Smooth muscle cell of the brain vasculature (primary cell): ENCODE data around the gene RXYLT1.
"Not testable (repeated sequence)": the region's sequence is repeated elsewhere in the genome, so short reads cannot be mapped to it uniquely, and the experiment has no call there.

Source experiments
- DNase-seq: peaks from one replicate; pipeline ENCODE4 v3.0.0-alpha.2; 2012; ENCODE audit warnings: low read depth, low spot score

The RXYLT1 gene

DNA sequence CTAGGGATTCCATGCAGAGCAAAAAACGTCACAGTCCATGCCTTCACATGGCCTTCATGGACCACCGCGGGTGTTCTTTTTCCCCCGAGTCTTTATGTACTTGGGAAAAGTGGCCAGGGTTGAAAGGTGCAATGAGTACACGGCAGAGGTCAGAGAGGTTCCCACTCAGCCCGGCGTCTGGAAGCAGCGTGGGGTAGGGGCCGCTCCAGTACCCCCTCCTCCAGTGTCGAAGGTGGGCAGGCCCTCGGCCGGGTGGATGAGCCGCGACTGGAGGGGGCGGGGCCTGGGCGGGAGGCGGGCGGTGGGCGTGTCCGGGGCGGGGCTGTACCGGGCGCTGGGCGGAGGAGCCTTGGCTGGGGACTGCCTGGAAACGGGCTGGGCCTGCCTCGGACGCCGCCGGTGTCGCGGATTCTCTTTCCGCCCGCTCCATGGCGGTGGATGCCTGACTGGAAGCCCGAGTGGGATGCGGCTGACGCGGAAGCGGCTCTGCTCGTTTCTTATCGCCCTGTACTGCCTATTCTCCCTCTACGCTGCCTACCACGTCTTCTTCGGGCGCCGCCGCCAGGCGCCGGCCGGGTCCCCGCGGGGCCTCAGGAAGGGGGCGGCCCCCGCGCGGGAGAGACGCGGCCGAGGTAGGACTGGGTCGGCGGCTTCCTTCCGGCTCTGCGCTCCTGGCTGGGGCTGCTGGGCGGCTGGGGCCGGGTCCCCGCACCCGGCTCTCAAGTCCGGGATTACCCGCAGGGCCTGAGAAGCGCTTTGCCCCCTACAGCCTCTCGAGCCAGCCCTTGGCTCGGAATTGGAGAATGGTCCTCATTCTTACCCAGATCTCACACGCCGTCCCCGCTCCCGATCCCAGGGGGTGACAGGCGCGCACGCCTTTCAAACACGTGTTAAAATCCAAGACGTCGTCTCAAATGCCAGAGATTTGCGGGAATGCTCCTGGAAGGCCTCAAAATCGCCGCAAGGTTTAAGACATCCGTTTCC is at the start of gene RXYLT1:
Gene RXYLT1 (plus strand): TSS at position 412 of the 984 bp plus-strand sequence. CDS start 52 bp downstream, at position 464.
- DNase-seq = peak; percentile 31

- DNase-seq = not testable (repeated sequence)
Measured at GRCh38 chr12:63732779-63733178, 46.9 kb upstream of the RXYLT1 start.

GRCh38 chr12:63733585-63733984 is 46.1 kb upstream of the RXYLT1 start:
- DNase-seq = not testable (repeated sequence)

DNA sequence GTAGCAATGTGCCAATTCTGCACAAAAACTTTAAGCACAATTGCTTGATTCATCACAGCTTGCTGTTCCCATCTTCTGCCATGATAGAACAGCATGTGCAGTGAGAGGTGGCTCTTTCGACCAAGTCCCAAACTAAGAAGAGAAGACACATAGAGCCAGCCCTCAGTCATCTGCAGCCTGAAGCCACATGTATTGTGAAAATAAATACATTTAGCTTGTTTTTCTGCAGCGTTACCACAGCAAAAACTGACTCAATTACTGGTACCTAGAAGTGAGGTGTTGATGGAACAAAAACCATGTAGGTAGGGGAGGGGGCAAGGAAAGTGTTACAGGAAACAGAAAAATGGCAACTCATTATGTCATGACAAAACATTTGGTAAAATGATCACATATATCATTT is 39.2 kb upstream of the RXYLT1 start:
- not testable (repeated sequence) for DNase-seq

DNA sequence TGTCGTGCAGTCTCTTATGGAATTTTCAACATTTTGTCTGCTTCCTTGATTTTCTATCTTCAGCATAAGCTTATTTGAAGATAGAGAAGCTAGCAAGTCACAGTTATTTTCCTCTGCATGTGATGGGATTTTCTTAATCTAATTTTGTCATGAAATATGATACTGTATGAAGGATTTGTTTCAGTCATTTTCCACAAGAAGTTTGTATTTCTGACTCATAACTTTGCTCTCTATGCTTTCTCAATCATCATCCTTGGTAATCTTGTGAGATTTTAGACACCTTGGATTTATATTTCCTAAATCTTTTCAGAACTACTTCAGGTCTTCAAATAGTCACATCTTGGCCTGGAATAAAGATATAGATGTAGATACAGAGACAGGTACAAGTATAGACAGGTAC is 38.3 kb upstream of the RXYLT1 start:
- DNase-seq = not testable (repeated sequence)

GRCh38 chr12:63744110-63744509 is 35.6 kb upstream of the RXYLT1 start:
- DNase-seq = peak; percentile 6

DNA sequence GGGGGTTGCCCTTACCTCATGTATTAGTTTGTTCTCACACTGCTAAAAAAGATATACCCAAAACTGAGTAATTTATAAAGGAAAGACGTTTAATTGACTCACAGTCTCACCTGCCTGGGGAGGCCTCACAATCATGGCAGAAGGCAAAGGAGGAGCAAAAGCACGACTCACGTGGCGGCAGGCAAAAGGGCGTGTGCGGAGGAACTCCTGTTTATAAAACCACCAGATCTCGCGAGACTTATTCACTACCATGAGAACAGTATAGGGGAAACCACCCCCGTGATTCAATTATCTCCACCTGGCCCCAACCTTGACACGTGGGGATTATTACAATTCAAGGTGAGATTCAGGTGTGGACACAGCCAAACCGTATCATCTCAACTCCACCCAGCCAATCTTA is 33.2 kb upstream of the RXYLT1 start:
- not testable (repeated sequence) for DNase-seq

DNA sequence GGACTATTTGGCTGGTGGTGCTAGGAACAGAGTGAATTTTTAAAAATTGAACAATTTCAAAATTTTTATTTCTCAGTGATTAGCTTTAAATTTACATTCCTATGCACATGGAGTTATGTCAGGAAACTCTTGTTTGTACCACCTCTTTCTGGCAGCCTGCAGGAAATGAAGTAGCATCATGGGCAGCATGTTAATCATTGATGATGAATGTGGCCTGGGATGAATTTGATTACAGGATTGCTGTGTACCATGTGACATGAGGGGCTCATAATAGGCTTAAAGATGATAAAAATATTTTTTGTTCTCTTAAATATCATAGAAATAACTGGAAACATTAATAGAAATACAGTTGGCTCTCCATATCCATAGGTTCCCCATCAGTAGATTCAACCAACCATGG is 32.6 kb upstream of the RXYLT1 start:
- DNase-seq = not testable (repeated sequence)

GRCh38 chr12:63747553-63747952 is 32.2 kb upstream of the RXYLT1 start:
- DNase-seq = no peak

- DNase-seq = no peak
Measured at GRCh38 chr12:63752283-63752682, 27.4 kb upstream of the RXYLT1 start.

- no peak for DNase-seq
Measured at GRCh38 chr12:63752841-63753240, 26.9 kb upstream of the RXYLT1 start.

GRCh38 chr12:63753743-63754142 is 26.0 kb upstream of the RXYLT1 start:
- no peak for DNase-seq

GRCh38 chr12:63764481-63764880 is 15.2 kb upstream of the RXYLT1 start:
- no peak for DNase-seq

GRCh38 chr12:63766498-63766897 is 13.2 kb upstream of the RXYLT1 start:
- DNase-seq = no peak

- DNase-seq = no peak
Measured at GRCh38 chr12:63770375-63770774, 9.3 kb upstream of the RXYLT1 start.

GRCh38 chr12:63777340-63777739 is 2.4 kb upstream of the RXYLT1 start:
- no peak for DNase-seq

- no peak for DNase-seq
Measured at GRCh38 chr12:63782466-63782865, 2.8 kb downstream of the RXYLT1 start.

GRCh38 chr12:63787306-63787705 is 7.6 kb downstream of the RXYLT1 start:
- no peak for DNase-seq

DNA sequence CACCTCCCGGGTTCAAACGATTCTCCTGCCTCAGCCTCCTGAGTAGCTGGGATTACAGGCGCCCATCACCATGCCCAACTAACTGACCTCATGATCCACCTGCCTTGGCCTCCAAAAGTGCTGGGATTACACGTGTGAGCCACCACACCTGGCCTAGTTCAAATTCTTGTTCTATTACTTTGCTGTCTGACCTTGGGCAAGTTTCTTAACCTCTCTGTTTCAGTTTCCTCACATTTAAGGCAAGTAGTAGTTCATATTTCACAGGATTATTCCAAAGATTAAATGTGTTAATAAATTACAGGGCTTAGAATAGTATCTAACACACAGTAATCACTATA is 10.9 kb downstream of the RXYLT1 start:
- DNase-seq = no peak

DNA sequence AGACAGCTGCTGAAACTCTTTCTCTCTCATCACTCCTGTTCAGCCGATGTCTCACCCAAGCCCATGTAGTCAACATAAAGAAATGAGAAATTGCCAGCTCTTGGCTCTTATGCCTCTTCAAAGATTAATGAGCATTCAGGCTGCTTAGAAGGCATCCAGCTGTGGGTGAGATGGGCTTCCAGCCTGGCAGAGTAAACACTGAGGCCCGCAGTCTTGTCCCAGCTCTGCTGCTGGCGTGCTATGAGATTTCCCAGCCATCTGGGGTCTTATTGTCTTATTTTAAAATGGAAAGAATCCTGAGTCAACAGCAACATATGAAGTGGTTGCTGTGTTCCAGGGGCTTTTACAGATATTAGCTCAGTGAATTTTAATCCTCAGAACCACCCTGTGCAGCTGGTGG is 12.6 kb downstream of the RXYLT1 start:
- DNase-seq = no peak

DNA sequence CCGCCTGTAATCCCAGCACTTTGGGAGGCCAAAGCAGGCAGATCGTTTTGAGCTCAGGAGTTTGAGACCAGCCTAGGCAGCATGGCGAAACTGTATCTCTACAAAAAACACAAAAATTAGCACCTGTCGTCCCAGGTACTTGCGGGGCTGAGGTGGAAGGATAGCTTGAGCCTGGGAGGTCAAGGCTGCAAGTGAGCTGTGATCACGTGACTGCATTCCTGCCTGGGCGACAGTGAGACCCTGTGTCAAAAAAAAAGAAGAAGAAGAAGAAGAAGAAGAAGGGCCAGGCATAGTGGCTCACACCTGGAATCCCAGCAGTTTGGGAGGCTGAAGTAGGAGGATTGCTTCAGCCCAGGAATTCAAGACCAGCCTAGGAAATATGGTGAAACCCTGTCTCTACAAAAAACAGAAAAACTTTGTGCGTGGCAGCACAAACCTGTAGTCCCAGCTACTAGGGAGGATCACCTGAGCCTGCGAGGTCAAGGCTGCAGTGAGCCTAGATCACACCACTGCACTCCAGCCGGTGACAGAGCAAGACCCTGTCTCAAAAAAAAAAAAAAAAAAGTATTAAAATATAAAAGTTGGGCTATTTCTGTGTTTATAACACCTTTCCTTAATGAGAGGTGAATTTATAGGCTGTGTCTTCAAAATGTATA is 15.5 kb downstream of the RXYLT1 start:
- DNase-seq = no peak

- no peak for DNase-seq
Measured at GRCh38 chr12:63795944-63796343, 16.2 kb downstream of the RXYLT1 start.
